WI38 (cell line): ENCODE measurements around the gene SGO2.
"Not testable (repeated sequence)": the region's sequence is repeated elsewhere in the genome, so short reads cannot be mapped to it uniquely, and the experiment has no call there.

Experiments used
- H3K4me3 ChIP-seq: 2 replicates; pipeline ENCODE4 v1.5.1; 2011; ENCODE audit warnings: low read depth, mild to moderate bottlenecking, control low read depth, low read length
- TF ChIP-seq, protein P1 (sequence below): IDR thresholded peaks from 2 replicates; pipeline ENCODE4 v1.5.1; 2012; ENCODE audit warnings: low read depth, mild to moderate bottlenecking, control low read depth, low read length

SGO2 gene

DNA sequence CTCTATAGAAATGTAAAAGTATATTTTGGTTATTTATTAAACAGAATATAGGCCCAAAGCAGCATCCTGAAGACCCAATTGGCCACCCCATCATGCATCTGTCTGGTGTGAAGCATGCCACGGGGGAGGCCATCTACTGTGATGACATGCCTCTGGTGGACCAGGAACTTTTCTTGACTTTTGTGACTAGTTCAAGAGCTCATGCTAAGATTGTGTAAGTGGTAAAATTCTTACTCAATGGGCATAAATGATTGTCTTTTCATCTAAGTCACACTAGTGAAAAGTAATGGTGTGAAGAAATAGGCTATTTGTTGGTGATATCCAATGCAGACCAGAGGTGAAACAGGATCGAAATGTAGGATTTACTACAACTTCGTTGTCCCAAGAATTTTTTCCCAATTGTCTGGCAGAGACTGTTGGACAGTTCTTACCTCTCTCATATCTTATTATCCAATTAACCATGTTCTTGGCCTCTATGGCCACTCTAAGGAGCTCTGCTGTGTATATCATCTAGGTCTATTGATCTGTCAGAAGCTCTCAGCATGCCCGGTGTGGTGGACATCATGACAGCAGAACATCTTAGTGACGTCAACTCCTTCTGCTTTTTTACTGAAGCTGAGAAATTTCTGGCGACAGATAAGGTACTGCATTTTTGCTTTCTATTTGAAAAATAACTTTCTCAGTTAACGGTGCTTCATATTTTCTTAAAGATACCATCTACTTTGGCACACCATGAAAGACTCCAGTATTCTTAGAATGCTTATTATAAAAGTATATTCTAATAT lies 94.8 kb downstream of the SGO2 start:
- TF ChIP-seq, protein P1, sequence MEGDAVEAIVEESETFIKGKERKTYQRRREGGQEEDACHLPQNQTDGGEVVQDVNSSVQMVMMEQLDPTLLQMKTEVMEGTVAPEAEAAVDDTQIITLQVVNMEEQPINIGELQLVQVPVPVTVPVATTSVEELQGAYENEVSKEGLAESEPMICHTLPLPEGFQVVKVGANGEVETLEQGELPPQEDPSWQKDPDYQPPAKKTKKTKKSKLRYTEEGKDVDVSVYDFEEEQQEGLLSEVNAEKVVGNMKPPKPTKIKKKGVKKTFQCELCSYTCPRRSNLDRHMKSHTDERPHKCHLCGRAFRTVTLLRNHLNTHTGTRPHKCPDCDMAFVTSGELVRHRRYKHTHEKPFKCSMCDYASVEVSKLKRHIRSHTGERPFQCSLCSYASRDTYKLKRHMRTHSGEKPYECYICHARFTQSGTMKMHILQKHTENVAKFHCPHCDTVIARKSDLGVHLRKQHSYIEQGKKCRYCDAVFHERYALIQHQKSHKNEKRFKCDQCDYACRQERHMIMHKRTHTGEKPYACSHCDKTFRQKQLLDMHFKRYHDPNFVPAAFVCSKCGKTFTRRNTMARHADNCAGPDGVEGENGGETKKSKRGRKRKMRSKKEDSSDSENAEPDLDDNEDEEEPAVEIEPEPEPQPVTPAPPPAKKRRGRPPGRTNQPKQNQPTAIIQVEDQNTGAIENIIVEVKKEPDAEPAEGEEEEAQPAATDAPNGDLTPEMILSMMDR: no peak
- no peak overlapping the region for H3K4me3 ChIP-seq

DNA sequence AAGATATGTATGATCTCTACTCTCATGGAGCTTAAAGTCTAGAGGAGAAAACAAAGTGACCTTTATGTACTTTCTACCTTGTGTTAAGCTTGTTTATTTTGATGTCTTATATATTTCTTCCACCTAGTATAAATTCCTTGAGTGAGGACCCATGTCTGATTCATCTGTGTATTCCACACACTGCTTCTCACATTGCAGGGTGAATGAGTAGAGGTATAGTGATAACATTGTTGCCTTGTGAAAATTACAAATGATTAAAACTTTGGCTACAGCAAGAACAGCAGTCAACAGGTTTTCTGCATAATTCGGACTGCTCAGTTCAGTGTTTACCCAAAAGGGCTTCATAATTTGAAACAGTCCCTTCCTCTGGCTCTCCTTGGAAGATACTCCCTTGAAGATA lies 96.1 kb downstream of the SGO2 start:
- H3K4me3 ChIP-seq: no peak overlapping the region
- TF ChIP-seq, protein P1: no peak

DNA sequence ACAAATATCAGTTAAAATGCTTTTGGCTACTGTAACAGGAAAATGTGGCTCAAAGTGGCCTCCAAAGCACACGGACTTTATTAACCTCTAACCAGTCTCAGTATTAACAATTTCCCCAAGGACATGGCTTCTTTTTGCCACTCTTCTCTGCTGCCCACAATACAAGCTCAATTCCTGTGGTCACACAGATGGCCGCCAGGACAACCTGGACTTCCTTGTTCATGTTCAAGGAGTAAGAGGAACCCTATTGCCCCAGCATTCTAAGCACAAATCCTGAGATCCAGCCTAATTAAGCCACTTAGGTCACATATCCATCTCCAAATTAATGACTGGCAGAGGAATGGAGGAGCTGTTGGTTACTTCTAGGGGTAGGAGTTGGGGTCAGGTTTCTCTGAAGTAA lies 98.0 kb downstream of the SGO2 start:
- TF ChIP-seq, protein P1: no peak
- H3K4me3 ChIP-seq: no peak overlapping the region

DNA sequence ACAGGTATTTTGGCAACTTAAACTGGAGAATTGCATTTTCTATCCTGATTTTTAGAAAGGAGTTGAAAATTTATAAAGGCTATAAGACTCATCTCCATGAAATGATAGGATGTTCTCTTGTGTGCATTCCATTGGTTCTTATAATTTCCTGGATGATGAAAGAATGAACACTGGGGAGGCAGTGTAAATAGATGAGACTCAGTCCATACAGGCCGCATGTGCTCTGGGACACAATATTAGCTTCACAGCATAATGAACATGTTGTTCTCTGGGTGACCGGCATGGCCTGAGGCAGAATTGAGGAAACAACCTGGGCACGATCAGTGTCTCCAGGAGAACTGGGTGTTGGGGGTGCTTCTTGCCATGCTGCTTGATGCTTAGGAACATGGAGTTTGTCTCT lies 98.7 kb downstream of the SGO2 start:
- no peak overlapping the region for H3K4me3 ChIP-seq
- TF ChIP-seq, protein P1: no peak

DNA sequence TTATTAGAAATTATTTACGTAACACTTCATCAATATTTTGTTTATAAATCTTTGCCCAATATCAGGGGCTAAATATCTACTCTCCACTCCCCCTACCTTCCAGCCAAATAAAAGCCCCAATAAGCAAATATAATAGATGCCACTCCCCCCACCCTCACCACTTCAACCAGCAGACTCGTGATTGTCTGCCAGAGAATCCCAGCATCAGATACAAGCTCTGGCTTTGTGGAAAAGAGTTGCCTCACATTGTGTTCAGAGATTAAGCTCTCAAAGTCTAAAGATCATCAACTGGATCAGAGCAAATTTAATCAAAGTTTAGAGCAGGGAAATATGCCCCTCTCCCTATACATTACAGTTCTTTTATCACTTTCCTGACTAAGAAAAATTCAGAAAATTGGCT lies 99.3 kb downstream of the SGO2 start:
- no peak overlapping the region for H3K4me3 ChIP-seq
- TF ChIP-seq, protein P1: no peak

DNA sequence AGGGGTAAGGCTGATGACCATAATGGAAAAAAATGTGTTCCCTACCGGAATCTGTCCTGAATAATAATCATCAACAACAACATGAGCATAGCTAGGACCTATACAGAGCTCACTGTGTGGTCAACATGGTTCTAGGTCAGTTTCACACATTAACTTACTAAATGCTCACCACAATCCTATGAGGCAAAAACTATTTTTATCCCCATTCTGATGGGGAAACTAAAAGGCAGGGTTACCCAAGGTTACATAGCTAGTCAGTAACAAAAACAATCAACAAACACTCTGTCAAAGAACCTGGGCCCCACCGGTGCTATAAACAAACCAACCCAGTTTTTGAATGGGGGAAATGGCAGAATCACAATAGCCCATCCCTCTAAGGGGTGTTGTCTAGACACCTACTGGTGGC lies 100.0 kb downstream of the SGO2 start:
- H3K4me3 ChIP-seq: no peak overlapping the region
- TF ChIP-seq, protein P1: no peak

DNA sequence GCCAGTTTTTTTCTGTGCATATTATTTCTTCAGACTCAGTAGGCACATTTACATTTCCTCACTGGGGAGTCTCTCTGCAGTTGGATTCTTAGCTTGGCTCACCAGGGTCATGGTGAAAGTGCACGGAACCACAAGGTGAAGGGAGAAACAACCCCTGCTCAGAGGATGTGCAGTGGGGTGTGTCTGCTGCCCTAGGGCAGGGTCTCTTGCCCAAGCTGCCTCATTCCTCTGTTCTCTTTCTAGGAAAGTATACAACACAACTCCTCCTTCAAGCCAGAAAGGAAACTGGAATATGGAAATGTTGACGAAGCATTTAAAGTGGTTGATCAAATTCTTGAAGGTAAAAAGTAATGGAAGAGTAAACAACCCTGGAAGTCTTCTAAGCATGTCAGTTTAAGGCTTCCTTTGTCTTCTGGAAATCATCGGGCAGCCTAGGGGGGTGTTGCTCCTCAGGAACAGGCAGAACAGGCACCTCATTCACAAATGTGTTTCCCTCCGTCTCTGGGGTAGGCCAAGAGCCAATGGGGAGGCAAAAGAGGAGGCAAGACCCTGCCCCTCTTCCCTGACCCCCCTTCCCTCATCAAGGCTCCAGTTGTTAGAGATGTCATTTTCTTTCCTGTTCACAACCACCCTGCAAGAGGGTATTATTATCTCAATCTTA lies 101.2 kb downstream of the SGO2 start:
- TF ChIP-seq, protein P1: no peak

DNA sequence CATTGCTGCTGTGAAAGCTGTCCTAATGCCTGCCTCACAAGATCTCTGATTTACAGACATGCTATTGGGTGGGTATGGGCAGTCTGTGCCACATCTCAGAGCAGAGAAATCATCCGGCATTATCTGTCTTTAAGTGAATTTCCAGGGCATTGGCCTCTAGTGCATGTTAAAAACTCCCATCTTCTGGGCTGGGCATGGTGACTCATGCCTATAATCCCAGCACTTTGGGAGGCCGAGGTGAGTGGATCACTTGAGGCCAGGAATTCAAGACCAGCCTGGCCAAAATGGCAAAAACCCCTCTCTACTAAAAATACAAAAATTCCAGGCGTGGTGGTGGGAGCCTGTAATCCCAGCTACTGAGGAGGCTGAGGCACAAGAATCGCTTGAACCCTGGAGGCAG lies 102.5 kb downstream of the SGO2 start:
- H3K4me3 ChIP-seq: not testable (repeated sequence)

More for the DNA sequence above, 101.2 kb downstream of the SGO2 start:
- H3K4me3 ChIP-seq: no peak overlapping the region
